Measurements from ENCODE around the gene STX16.

The STX16 gene

GRCh38 chr20:58678806-58679205 is 27.7 kb downstream of the STX16 start:
- DNase-seq, result no peak

- DNase-seq, result no peak
Measured at GRCh38 chr20:58682656-58683531, 31.8 kb downstream of the STX16 start.

- no peak for DNase-seq
Measured at GRCh38 chr20:58684291-58684690, 33.2 kb downstream of the STX16 start.

GRCh38 chr20:58685988-58686387 is 34.9 kb downstream of the STX16 start:
- no peak for DNase-seq

- no peak for DNase-seq
Measured at GRCh38 chr20:58688414-58688813, 37.3 kb downstream of the STX16 start.

GRCh38 chr20:58688840-58689239 is 37.8 kb downstream of the STX16 start:
- DNase-seq, result peak; percentile 40

- DNase-seq, result no peak
Measured at GRCh38 chr20:58690396-58691135, 39.5 kb downstream of the STX16 start.

GRCh38 chr20:58691773-58692578 is 40.9 kb downstream of the STX16 start:
- DNase-seq, result no peak

- no peak for DNase-seq
Measured at GRCh38 chr20:58692579-58693225, 41.6 kb downstream of the STX16 start, which contains the start of gene NPEPL1. TSS of gene NPEPL1 (plus strand) at chr20:58692800. CDS start at chr20:58692901, 101 bp downstream.

- DNase-seq, result no peak
Measured at GRCh38 chr20:58693226-58694006, 42.3 kb downstream of the STX16 start.

- no peak for DNase-seq
Measured at GRCh38 chr20:58694241-58695083, 43.4 kb downstream of the STX16 start.

GRCh38 chr20:58695084-58695722 is 44.1 kb downstream of the STX16 start:
- no peak for DNase-seq

GRCh38 chr20:58695895-58696375 is 44.9 kb downstream of the STX16 start:
- no peak for DNase-seq

GRCh38 chr20:58696411-58696961 is 45.4 kb downstream of the STX16 start:
- DNase-seq, result no peak

- DNase-seq, result no peak
Measured at GRCh38 chr20:58697201-58697866, 46.3 kb downstream of the STX16 start.

- DNase-seq, result no peak
Measured at GRCh38 chr20:58697867-58698703, 47.0 kb downstream of the STX16 start.

GRCh38 chr20:58698741-58699622 is 47.9 kb downstream of the STX16 start:
- no peak for DNase-seq

All from NCI-H1694 treated with DMSO at 0.1 percent for 48 hours (cell line).